Glutamatergic neuron (in vitro differentiated cells): ENCODE measurements around the gene CDK18. TPM values are rescaled to one million over a fixed set of nuclear protein-coding genes. Genes with fewer than 3 reads are reported as not detected.

Source experiments
- DNase-seq: peaks from one replicate; pipeline ENCODE4 v3.0.0; 2022
- H3K27ac Mint-ChIP-seq: one replicate; pipeline ENCODE4 v1.8.0; 2020; ENCODE audit warnings: mild to moderate bottlenecking, mixed read lengths, inconsistent platforms; ENCODE audit not compliant: unreplicated experiment
- H3K27me3 Mint-ChIP-seq: one replicate; pipeline ENCODE4 v1.8.0; 2020; ENCODE audit warnings: mild to moderate bottlenecking, moderate library complexity, mixed read lengths, inconsistent platforms; ENCODE audit not compliant: unreplicated experiment
- H3K36me3 Mint-ChIP-seq: one replicate; pipeline ENCODE4 v1.8.0; 2020; ENCODE audit warnings: mild to moderate bottlenecking, mixed read lengths, inconsistent platforms; ENCODE audit not compliant: unreplicated experiment
- H3K4me1 Mint-ChIP-seq: one replicate; pipeline ENCODE4 v1.8.0; 2020; ENCODE audit warnings: mild to moderate bottlenecking, low read depth, mixed read lengths, inconsistent platforms; ENCODE audit not compliant: unreplicated experiment
- H3K4me3 Mint-ChIP-seq: one replicate; pipeline ENCODE4 v1.8.0; 2020; ENCODE audit warnings: mild to moderate bottlenecking, mixed read lengths, inconsistent platforms; ENCODE audit not compliant: unreplicated experiment
- H3K9me3 Mint-ChIP-seq: one replicate; pipeline ENCODE4 v1.8.0; 2020; ENCODE audit warnings: mild to moderate bottlenecking, moderate library complexity, mixed read lengths, inconsistent platforms; ENCODE audit not compliant: unreplicated experiment
- CTCF ChIP-seq: fragments of 200-600 bp; sonication (generic); IDR thresholded peaks from one replicate; pipeline ENCODE4 v1.5.0; 2021; ENCODE audit not compliant: partially characterized antibody, unreplicated experiment
- total RNA-seq: library from RNA; stranded (reverse); fragmentation: NEBNext Ultra II Directional; extraction: Animal tissue kit (Norgen Biotek cat#: 25700); gene quantifications from one replicate; pipeline ENCODE4 v1.2.1, GENCODE V29; 2021; ENCODE audit not compliant: unreplicated experiment

The CDK18 gene
- total RNA-seq, 1 donor from 2014 or later, result 1.7 TPM

GRCh38 chr1:205484985-205485967, 19.2 kb upstream of the CDK18 start:
- peaks cover 8% of the 10 kb centered on the region for H3K27me3 Mint-ChIP-seq
- H3K27ac Mint-ChIP-seq, result peak overlapping the region; percentile 88
- peaks cover 10% of the 10 kb centered on the region for H3K4me1 Mint-ChIP-seq

GRCh38 chr1:205486258-205486657, 18.2 kb upstream of the CDK18 start:
- peak overlapping the region; percentile 8 for H3K27ac Mint-ChIP-seq
- H3K4me1 Mint-ChIP-seq, result peaks cover 10% of the 10 kb centered on the region
- H3K27me3 Mint-ChIP-seq, result peaks cover 8% of the 10 kb centered on the region
- DNase-seq, result no peak
- no peak for TF ChIP-seq CTCF
- H3K4me3 Mint-ChIP-seq, result no peak overlapping the region
- no peaks in the 10 kb centered on the region for H3K36me3 Mint-ChIP-seq
- H3K9me3 Mint-ChIP-seq, result no peaks in the 10 kb centered on the region

More at GRCh38 chr1:205484985-205485967, 19.2 kb upstream of the CDK18 start:
- DNase-seq, result peak; percentile 82
- H3K9me3 Mint-ChIP-seq, result no peaks in the 10 kb centered on the region
- H3K36me3 Mint-ChIP-seq, result no peaks in the 10 kb centered on the region
- TF ChIP-seq CTCF, result peak; percentile 98
- H3K4me3 Mint-ChIP-seq, result no peak overlapping the region

GRCh38 chr1:205488074-205488723, 16.3 kb upstream of the CDK18 start:
- DNase-seq, result peak; percentile 65
- H3K4me1 Mint-ChIP-seq, result peaks cover 11% of the 10 kb centered on the region
- no peak overlapping the region for H3K27ac Mint-ChIP-seq
- TF ChIP-seq CTCF, result peak; percentile 82
- peaks cover 5% of the 10 kb centered on the region for H3K27me3 Mint-ChIP-seq
- no peaks in the 10 kb centered on the region for H3K36me3 Mint-ChIP-seq
- no peaks in the 10 kb centered on the region for H3K9me3 Mint-ChIP-seq
- H3K4me3 Mint-ChIP-seq, result no peak overlapping the region

GRCh38 chr1:205491794-205492193, 12.7 kb upstream of the CDK18 start:
- no peak for TF ChIP-seq CTCF
- H3K27me3 Mint-ChIP-seq, result peaks cover 2% of the 10 kb centered on the region
- H3K4me1 Mint-ChIP-seq, result peaks cover 15% of the 10 kb centered on the region
- no peak for DNase-seq
- no peak overlapping the region for H3K4me3 Mint-ChIP-seq
- no peak overlapping the region for H3K27ac Mint-ChIP-seq
- no peaks in the 10 kb centered on the region for H3K9me3 Mint-ChIP-seq
- no peaks in the 10 kb centered on the region for H3K36me3 Mint-ChIP-seq
